Measurements from ENCODE around the gene RASEF. TPM values are rescaled to one million over a fixed set of nuclear protein-coding genes. Genes with fewer than 3 reads are reported as not detected.

RASEF gene
- total RNA-seq, 1 experiment from 2014 or later, result 12.3 TPM

DNA sequence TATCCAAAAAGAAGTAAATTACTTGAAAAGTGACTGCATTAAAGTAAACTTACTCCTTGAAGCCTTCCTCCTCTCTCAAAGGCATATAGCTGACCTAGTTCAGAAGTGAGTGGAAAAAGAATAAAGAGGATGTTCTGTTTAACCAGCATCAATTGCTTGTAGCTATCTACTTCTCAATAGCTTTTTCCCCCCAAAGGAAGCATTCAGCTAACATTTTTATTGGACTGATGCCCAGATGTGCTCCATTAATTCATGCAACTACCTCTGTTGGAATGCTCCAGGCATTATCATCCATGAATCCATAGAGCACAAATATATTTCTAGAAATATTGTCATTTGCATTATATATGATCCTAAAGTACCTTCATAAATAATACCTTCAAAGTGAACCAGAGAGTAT lies 132.8 kb downstream of the RASEF start:
- H3K9me2 ChIP-seq (replicated peaks; ENCODE audit: low read length), result no peaks in the 10 kb centered on the region
- H3K4me1 ChIP-seq (ENCODE audit: insufficient read depth, low read length), result peaks cover 6% of the 10 kb centered on the region
- no peaks in the 10 kb centered on the region for H3K9me3 ChIP-seq (ENCODE audit: low read length)
- no peak overlapping the region for H3K4me3 ChIP-seq (ENCODE audit: low read length)
- no peaks in the 10 kb centered on the region for H3K79me2 ChIP-seq (ENCODE audit: low read length)
- H3K27ac ChIP-seq (ENCODE audit: low read length), result no peak overlapping the region
- POLR2A ChIA-PET (ENCODE audit: unreplicated experiment), result no interaction called here
- intact Hi-C loops (cut with micrococcal nuclease), result no loop called here
- ATAC-seq (no peak), DNase-seq (no peak)
- no peak overlapping the region for H3K9ac ChIP-seq (ENCODE audit: low read length)
- TF ChIP-seq EZH2phosphoT487 (IDR thresholded peaks at IDR 0.05; ENCODE audit: borderline replicate concordance, low read length), result no peak
- no peaks in the 10 kb centered on the region for H4K20me1 ChIP-seq (ENCODE audit: low read length)
- H3F3A ChIP-seq (ENCODE audit: low read length, unreplicated experiment), result no peaks in the 10 kb centered on the region
- no peaks in the 10 kb centered on the region for H3K36me3 ChIP-seq (ENCODE audit: low read depth, low read length)
- H3K4me2 ChIP-seq (ENCODE audit: low read length), result no peak overlapping the region
- BruUV-seq (replicated peaks), result no TSS peak
- no peak overlapping the region for H2AFZ ChIP-seq (ENCODE audit: low read length)
- CTCF ChIA-PET, result no interaction called here
- H3K27me3 ChIP-seq (ENCODE audit: low read length), result no peaks in the 10 kb centered on the region
